G401 (cell line): Measurements from ENCODE around the gene PTPRZ1. TPM values are rescaled to one million over a fixed set of nuclear protein-coding genes. Genes with fewer than 3 reads are reported as not detected.

Experiments
- DNase-seq: peaks from one replicate; pipeline ENCODE4 v3.0.0-alpha.2; 2015; ENCODE audit warnings: low spot score
- in situ Hi-C: cut with HindIII; loops from 2 replicates; pipeline ENCODE4 v1.10.0; 2016; ENCODE audit warnings: low sequenced_read_pairs, mixed read lengths
- total RNA-seq: library from RNA; depleted of rRNA; stranded (reverse); fragments of >200 nt; shearing (Covaris generic); gene quantifications from 2 replicates; pipeline ENCODE4 v1.2.3, GENCODE V29; 2014; rRNA removed

The PTPRZ1 gene
- total RNA-seq = not detected in 2 replicates

DNA sequence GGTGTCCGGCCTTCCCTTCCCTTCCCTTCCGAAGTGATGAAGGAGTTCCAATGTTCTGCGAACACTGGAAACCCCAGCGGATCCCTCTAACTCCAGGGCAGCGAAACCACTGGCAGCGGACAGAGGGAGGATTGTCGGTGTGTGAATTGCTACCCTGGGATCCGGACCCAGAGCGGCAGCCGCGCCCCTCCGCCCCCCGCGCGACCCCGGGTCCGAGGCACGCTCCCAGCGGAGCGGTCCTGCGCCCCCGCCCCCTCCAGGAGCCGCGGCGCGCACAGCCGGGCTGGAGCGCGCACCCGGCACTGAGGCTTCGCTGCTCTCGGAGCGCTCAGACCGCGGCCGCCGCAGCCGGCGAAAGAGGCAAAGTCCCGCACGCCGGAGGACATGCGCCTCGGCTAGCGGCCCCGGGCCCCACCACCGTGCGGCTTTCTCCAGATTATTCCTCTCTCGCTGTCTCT, at the start of gene PTPRZ1:
TSS of gene PTPRZ1 (plus strand) at position 331 of the 458 bp plus-strand sequence. CDS start 339 bp downstream, outside the sequence.
- in situ Hi-C loops = no loop called here
- no peak for DNase-seq

DNA sequence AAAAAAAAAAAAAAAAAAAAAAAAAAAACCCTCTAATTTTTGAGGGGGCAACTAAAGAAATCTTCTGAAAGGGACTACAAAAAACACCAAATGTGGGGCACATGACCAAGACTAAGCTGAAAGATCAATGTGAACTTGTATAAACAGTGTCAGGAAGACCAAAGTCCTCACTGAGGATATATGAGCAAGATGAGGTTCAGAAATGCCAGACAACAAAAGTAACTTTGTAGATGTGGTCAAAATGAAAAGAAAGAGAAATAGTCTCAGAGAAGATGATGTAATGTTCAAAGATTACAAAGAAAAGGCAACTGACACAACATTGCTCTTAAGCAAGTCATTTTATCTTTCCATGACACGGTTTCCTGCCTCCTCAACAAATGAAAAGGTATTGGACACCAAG, 48.7 kb upstream of the PTPRZ1 start:
- no peak for DNase-seq
- in situ Hi-C loops = no loop called here

DNA sequence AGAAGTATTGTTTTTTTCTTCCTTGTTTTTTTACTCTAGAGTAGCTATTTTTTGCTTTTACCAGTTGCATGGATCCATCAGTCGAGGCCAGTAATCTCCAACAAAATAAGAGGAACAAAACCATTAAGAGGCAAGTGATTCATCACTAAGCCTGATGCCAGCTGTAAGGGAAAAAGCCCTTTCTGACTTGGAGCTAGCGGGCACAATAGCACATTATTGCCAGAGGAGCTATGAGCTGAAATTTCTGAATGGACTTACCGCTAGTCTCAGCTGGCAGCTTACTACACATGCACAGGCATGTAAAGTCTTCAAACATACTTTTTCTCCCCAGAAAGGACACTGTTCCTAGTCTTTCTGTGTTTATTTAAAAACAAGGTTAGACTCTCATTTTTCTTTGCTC, 41.6 kb upstream of the PTPRZ1 start:
- in situ Hi-C loops = no loop called here

DNA sequence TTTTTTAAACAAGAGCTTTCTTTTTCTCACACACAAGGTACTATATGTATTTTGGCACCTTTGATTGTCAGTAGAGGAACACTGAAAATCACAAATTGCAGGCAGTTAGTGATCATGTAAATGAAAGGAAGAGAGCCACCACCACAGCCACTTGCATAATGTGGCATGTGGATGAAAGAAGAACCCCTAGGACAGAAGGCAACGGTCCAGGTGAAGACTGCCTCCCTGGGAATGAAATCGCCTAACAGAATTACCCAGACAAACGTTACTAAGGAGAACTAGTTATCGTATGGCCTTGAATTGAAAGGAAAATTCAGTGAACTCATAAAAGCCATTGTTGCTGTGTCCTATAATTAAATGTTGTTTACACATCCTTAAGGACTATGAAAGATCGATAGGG, 41.2 kb upstream of the PTPRZ1 start:
- DNase-seq = no peak
- in situ Hi-C loops = no loop called here

More for the DNA sequence above, 41.6 kb upstream of the PTPRZ1 start:
- DNase-seq = peak; percentile 6

DNA sequence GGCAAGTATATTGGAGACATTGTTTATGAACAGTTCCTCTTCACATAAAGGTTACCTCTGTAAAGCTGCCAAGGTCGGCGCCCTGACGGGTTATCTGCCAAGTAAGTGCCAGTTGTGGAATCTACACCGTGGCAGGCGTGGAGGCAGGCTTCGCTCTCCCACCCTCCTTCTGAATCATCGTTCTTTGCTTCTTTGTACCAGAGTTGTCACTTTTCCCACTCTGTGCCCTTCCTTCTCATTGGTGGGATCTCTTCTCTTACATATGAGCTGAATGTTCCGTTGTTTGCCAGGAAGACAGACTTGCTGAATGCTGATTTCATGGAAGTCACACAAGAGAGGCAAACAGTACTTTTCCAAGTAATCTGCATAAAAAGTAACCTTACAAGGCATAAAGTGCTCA, 40.6 kb upstream of the PTPRZ1 start:
- DNase-seq = peak; percentile 23
- in situ Hi-C loops = no loop called here

DNA sequence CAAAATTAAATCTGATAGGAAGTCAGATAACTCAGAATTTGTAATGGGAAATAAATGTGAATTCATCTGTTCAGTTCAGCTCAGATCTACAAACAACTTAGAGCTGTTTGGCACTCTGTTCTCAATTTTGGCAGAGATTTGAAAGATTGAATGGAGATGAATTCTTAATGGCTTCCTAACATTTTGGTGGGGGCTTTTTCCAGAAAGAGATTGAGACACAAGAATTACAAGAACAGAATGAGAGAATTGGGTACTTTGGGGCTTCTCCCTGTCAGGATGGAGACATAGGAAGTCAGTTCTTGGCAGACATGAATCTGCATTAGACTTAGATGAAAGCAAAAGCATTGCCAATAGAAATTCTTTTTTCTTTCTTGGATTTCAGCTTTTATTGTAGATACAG, 39.0 kb upstream of the PTPRZ1 start:
- peak; percentile 8 for DNase-seq
- in situ Hi-C loops = no loop called here

DNA sequence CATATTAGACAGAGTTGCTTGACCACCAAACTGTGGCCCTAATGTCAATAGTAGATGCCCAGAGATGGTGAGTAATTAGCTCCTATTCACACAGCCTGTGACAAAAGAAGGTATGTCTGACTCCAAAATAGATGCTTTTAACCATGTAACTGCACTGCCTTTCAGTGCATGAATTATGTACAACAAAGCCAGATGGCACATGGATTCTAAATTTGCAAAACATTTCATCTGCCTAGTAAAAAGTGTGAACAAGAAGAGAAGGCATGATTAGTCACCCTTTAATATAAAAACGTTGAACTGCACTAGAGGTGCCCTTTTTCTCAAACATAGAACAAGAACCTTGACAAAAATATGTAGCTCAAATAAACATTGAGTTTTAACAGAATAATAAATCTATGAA, 35.5 kb upstream of the PTPRZ1 start:
- in situ Hi-C loops = no loop called here
- DNase-seq = no peak

DNA sequence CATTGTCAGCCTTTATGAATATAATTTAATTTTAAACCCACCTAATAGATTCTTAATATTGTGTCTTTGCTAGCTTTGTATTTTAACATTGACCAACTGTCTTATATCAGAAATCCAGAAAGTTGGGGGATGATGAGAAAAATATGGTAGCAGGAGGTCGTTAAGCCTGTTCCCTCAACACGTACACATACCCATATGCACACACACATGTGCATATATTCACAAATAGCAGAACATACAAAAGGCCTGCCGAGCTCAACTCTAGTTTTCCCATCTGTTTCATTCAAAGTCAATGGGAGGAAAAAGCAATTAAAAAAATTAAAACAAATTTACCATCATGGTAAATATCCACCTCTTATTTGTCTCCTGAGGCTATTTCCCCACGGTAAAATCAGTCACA, 25.9 kb upstream of the PTPRZ1 start:
- in situ Hi-C loops = no loop called here
- no peak for DNase-seq

DNA sequence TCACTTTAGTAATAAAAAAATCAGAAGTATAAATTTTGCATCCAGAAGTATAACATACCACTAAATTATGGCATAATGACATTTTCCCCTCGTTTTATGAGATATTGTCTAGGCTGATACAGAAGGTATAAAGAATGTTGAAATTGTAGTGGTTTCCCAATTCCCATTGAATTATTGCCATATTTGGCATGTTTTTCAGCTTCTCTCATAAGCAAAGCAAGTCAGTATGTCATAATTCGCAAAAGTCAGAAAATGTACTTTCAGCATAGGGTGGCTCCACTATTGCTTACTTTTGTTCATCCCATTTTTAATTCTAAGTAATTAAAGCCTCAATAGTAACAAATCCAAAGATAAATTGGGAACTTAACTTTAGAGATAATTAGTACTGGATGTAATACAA, 19.7 kb upstream of the PTPRZ1 start:
- in situ Hi-C loops = no loop called here
- no peak for DNase-seq

DNA sequence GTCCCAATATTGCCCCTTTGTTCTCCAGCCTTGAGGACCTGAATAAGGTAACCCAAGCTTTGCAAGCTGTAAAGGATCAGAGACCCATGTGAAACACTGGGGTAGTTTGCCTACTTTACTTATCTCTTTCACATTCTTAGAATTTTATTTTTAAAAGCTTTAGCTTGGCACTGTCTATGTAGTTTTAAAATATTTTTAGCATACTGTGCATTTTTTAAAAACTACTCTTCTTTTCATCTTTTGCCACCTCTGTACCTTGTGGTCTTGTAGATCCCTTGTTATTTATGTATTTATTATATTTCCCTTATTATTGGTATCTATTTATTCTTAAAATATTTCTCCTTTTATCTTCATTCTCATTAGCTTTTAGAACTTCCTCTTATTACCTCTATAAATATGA, 12.0 kb upstream of the PTPRZ1 start:
- no peak for DNase-seq
- in situ Hi-C loops = no loop called here

DNA sequence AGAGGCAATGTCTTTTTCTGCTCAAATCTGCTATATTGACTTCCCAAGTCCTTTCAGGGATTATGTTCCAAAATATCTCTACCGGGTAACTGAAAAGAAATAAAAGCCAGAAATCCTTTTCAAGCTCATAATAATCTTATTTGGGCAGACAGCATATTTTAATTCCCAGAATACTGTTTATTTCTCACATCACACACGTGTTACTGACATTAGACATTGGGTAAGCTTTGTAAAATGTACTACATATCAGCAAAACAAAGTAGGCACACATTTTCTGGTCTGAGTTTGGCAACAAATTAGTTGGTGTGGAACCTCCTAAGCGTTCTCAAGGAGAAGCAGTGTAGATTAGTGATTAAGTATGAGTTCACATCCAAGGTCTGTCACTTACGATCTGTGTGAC, 10.4 kb upstream of the PTPRZ1 start:
- DNase-seq = no peak
- in situ Hi-C loops = no loop called here

DNA sequence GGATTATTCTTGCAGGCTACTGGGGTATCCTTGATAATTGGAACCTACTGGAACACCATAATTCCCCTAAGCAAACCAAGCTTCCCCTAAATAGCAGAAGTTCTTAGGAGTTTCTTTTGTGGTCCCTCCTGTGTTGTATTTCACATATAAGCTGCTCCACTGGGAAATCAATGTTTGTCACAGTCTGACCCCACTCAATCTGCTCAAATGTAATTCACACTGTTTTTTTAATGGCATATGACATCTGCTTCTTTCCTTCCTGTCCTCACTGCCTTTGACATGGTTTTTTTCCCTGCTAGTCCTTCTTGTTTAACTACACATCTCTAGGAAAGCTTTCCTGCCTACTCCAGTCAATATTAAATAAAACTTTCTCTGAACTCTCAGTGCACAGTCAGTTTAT, 1.8 kb upstream of the PTPRZ1 start:
- in situ Hi-C loops = no loop called here
- DNase-seq = no peak

DNA sequence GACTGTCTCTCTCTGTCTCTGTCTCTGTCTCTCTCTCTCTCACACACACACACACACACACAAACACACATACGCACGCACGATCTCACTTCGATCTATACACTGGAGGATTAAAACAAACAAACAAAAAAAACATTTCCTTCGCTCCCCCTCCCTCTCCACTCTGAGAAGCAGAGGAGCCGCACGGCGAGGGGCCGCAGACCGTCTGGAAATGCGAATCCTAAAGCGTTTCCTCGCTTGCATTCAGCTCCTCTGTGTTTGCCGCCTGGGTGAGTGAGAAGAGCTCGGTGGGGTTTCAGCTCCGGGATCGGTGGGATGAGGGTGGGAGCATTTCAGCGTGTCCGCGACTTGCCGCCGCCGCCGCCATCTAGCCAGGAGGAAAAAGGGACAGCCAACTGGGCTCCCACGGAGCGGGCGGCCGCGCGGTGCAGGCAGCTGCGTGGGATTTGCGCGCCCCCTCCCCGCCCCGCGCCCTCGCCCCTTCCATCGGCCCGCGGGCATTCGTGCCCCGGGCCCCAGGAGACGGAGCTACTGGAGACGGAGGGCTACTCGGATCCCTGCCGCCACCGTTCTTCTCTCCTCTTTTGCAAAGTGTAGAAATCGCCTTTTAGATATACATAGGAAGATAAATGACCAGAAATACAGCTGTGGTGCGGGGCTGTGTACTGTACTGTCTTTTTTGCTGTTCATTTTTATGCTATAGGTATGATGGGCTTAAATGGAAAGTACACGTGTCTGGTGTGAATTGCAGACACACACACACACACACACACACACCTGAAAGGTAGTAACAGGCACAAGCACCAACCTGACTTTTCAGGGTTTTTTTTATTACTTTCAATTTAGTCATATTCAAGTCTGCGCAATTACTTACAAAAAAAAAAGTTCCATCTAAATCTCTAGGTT, 581 bp downstream of the PTPRZ1 start:
- in situ Hi-C loops = no loop called here
- no peak for DNase-seq

DNA sequence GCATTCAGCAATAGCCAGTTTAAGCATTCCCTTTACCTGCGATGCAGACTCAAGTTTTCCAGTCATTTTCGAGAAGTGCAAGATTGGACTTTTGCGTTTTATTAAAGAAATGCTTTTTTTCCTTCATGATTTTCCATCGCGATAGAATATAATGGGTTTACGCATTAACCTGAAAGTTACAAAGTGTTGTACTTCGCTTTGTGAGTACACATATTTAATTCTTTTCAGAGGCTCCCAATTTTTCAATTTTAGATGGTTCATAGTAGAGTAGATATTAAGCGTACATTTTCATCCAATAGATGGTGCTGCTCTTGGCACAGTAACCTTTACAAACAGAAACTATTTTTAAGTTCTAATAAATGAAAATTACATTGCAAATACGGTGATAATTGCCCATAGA, 1.3 kb downstream of the PTPRZ1 start:
- in situ Hi-C loops = no loop called here

DNA sequence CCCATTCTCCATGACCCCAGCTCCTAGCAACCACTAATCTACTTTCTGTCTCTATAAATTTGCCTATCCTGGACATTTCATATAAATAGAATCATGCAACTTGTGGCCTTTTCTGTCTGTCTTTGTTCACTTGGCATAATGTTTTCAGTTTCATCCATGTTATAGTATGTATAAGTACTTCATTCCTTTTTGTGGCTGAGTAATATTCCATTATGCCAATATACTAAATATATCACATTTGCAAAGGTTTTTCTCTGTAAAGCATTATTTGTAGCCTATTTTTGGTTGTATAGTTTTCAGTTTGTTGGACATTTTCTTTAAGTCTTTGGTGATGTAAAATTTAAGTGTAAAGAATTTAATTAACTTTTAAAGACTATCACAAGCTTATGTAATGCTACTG, 2.2 kb downstream of the PTPRZ1 start:
- DNase-seq = no peak
- in situ Hi-C loops = no loop called here

More for the DNA sequence above, 1.3 kb downstream of the PTPRZ1 start:
- DNase-seq = no peak

DNA sequence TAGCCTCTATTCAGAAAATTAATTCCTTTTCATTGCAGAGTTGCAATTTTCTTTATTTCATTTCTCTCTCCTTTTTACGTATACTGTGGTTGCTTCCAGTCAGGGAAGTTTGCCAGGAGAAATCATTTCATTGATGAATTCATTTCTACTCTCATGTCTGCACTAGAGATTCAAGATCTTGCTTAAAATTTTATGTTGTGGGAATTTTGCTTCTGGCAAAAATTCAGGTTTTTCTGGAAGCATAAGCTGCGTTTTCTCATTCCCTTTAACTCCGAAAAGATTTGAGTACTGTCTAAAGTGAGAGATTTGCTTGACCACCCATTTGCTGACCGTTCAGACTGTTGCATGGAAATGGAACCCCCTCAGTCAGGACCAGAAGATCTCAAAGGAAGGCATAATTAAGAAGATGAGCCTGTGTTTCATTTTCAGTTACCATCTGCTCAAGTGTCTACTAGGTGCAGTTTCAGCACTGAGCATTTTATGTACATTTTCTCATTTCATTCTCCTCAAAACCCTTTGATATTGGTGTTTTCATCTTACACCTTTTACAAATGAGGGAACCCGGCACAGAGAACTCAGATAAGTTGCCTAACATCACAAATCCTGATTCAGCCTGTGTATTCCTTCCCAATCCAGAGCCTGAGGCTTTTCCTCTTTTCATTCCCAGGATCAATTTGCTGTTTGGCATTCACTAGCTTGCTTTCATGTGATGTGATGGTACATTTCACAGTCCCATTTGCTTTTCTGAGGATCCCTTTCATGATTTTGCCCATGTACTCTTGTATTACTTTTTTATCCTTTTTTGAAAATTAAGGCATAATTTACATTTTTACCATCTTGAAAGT, 3.9 kb downstream of the PTPRZ1 start:
- in situ Hi-C loops = no loop called here

DNA sequence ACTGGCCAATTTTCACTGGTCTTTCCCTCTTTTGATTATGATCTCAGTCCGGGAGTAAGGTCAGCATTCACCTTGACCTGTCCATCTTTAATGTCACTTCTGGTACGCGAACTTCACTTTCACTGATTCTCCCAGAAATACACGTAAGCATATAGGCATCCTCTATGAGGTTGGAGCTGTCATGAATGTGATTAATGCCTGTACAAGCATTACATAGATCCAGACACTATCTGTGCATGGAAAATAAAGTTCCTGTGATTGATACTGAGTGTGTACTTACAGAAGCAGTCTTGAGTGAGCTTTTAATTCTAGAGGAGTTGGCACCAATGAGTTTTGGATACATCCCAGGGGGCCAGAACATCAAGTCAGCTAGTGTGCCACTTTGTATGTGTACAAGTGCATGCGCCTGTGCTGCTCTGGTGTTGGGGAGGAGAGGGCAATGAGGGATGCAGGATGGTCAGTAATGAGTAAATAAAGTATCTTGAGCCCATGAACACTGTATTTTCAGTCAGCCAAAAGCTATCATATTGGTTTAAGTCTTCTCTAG, 6.0 kb downstream of the PTPRZ1 start:
- no peak for DNase-seq
- in situ Hi-C loops = no loop called here

More for the DNA sequence above, 3.9 kb downstream of the PTPRZ1 start:
- no peak for DNase-seq

DNA sequence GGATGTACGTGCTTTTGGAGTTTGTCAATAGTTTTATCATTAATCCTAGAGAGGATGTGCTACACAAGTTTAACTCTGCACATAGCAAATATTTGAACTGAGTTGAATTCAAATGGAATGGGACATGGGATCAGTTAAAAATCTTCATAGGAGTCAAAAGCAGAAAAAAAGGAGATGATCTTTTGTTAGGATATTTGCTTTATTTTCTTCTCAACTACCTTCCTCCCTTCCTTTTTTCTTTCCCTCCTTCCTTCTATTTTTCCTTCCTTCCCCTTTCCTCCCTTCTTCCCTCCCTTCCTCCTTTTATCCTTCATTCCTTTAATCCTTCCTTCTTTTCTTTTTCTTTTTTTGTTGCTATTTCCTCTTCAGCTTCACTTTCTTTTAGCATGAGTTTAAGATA, 6.6 kb downstream of the PTPRZ1 start:
- in situ Hi-C loops = no loop called here
- no peak for DNase-seq

DNA sequence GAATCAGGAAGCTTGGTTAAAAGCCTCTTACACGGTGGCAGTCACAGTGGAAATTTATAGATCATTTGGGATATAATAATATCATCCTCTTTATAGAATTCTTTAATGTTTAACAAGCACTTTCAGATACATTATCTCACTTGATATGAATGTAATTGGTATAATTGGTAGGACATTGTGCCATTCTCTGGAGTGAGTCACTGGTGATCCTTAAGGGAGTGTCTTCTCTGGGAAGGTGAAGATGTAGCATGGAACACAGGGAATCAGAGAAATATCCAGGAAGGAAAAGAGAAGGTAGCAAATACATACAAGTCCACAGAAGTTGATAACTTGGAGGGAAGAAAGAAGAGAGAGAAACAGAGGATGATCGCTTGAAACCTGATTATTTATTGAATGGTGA, 9.8 kb downstream of the PTPRZ1 start:
- in situ Hi-C loops = no loop called here

More for the DNA sequence above, 9.8 kb downstream of the PTPRZ1 start:
- DNase-seq = no peak
